Activated CD8-positive, alpha-beta T cell treated with anti-CD3 and anti-CD28 coated beads for 36 hours (primary cell): ENCODE measurements around the gene YKT6. TPM values are rescaled to one million over a fixed set of nuclear protein-coding genes. Genes with fewer than 3 reads are reported as not detected.
"Not testable (repeated sequence)": the region's sequence is repeated elsewhere in the genome, so short reads cannot be mapped to it uniquely, and the experiment has no call there.

Experiments used
- ATAC-seq: fragments of 200-7000 bp; cut with Tn5 transposase; one replicate; pipeline ENCODE4 v1.10.0; 2021; ENCODE audit warnings: mild to moderate bottlenecking, moderate library complexity
- CTCF ChIA-PET: fragments of 350-600 bp; sonication (Branson Sonifier 250); formaldehyde crosslinking; loops from one replicate; lab custom pipeline; 2021; ENCODE audit warnings: antibody characterized with exemption; lab: Charles Lee
- POLR2A ChIA-PET: fragments of 350-600 bp; sonication (Branson Sonifier 250); formaldehyde crosslinking; loops from one replicate; lab custom pipeline; 2021; ENCODE audit warnings: antibody characterized with exemption; lab: Charles Lee
- DNase-seq: peaks from one replicate; pipeline ENCODE4 v3.0.0-alpha.2; 2020
- H3K27ac Mint-ChIP-seq: one replicate; pipeline ENCODE4 v1.8.0; 2021; ENCODE audit warnings: mild to moderate bottlenecking, mixed read lengths
- H3K27me3 Mint-ChIP-seq: one replicate; pipeline ENCODE4 v1.8.0; 2021; ENCODE audit warnings: mixed read lengths
- H3K36me3 Mint-ChIP-seq: one replicate; pipeline ENCODE4 v1.8.0; 2021; ENCODE audit warnings: low read depth, mixed read lengths
- H3K4me1 Mint-ChIP-seq: one replicate; pipeline ENCODE4 v1.8.0; 2021; ENCODE audit warnings: low read depth, mixed read lengths
- H3K4me3 Mint-ChIP-seq: one replicate; pipeline ENCODE4 v1.8.0; 2021; ENCODE audit warnings: mild to moderate bottlenecking, moderate library complexity, mixed read lengths
- H3K9me3 Mint-ChIP-seq: one replicate; pipeline ENCODE4 v1.8.0; 2021; ENCODE audit warnings: mixed read lengths
- CTCF ChIP-seq: fragments of 200-600 bp; IDR thresholded peaks from one replicate; pipeline ENCODE4 v1.8.0; 2022; ENCODE audit warnings: antibody characterized with exemption, mild to moderate bottlenecking
- intact Hi-C: fragments of 100-400 bp; cut with micrococcal nuclease; formaldehyde crosslinking; loops from one replicate; pipeline ENCODE4 v1.10.0; 2022
- total RNA-seq, 2 experiments: library from RNA; stranded (reverse); gene quantifications; one replicate each; pipeline ENCODE4 v1.2.3, GENCODE V29; 2021

The YKT6 gene
- total RNA-seq, 2 experiments from 2014 or later, result 49.3 to 50.9 TPM

DNA sequence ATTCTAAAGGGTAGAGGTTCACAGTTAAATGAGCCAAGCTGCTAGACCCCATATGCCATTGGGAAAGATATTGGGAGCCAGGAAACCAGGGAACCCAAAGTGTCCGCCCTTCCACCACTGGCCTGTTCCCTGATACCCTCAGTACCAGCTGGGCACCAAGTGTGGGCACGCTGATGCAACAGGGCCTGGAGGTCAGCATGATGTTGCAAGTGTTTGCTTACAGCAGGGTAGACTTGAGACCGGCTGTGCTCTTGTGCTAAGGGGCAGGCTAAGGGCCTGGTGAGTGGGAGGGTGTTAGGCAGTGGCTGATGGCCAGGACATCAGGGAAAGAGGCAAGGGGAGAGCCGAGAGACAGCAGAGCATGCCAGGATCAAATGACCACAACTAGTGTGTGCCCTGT lies 38.6 kb upstream of the YKT6 start:
- Mint-ChIP-seq H3K27ac (no peak overlapping the region), H3K4me3 (no peak overlapping the region), H3K4me1 (no peaks in the 10 kb centered on the region), H3K36me3 (no peaks in the 10 kb centered on the region), H3K27me3 (no peaks in the 10 kb centered on the region), H3K9me3 (no peaks in the 10 kb centered on the region)
- intact Hi-C loops, result no loop called here
- DNase-seq, result no peak
- TF ChIP-seq CTCF, result no peak
- POLR2A ChIA-PET, result no interaction called here
- ATAC-seq, result no peak
- CTCF ChIA-PET, result no interaction called here

GRCh38 chr7:44162785-44163395 lies 37.9 kb upstream of the YKT6 start:
- Mint-ChIP-seq H3K27ac (no peak overlapping the region), H3K4me3 (no peak overlapping the region), H3K9me3 (no peaks in the 10 kb centered on the region), H3K27me3 (no peaks in the 10 kb centered on the region), H3K36me3 (no peaks in the 10 kb centered on the region), H3K4me1 (peaks cover 5% of the 10 kb centered on the region)
- TF ChIP-seq CTCF, result no peak
- CTCF ChIA-PET, result no interaction called here
- ATAC-seq, result no peak
- no peak for DNase-seq
- intact Hi-C loops, result no loop called here
- POLR2A ChIA-PET, result no interaction called here

GRCh38 chr7:44163591-44163990 lies 37.2 kb upstream of the YKT6 start:
- no peak overlapping the region for H3K4me3 Mint-ChIP-seq
- no peak overlapping the region for H3K27ac Mint-ChIP-seq
- ChIA-PET POLR2A (no interaction called here), CTCF (no interaction called here)
- no peak for DNase-seq
- no peaks in the 10 kb centered on the region for H3K9me3 Mint-ChIP-seq
- no peaks in the 10 kb centered on the region for H3K36me3 Mint-ChIP-seq
- TF ChIP-seq CTCF, result no peak
- no peak for ATAC-seq
- intact Hi-C loops, result no loop called here
- no peaks in the 10 kb centered on the region for H3K27me3 Mint-ChIP-seq
- peaks cover 6% of the 10 kb centered on the region for H3K4me1 Mint-ChIP-seq

DNA sequence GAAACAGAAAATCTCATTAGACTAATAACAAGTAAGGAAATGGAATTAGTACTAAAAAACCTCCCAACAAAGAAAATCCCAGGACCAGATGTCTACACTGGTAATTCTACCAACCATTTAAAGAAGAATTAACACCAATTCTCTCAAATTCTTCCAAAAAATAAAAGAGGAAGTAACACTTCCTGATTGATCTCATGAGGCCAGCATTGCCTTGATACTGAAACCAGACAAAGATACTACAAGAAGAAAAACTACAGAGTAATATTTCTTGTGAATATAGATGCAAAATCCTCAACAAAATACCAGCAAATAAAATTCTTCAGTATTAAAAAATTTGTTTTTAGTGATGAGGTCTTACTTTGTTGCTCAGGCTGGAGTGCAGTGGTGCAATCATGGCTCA lies 32.9 kb upstream of the YKT6 start:
- Mint-ChIP-seq H3K4me1 (peaks cover 6% of the 10 kb centered on the region), H3K27ac (no peak overlapping the region), H3K27me3 (no peaks in the 10 kb centered on the region), H3K36me3 (no peaks in the 10 kb centered on the region), H3K9me3 (no peaks in the 10 kb centered on the region), H3K4me3 (no peak overlapping the region)
- intact Hi-C loops, result no loop called here
- no peak for TF ChIP-seq CTCF
- no peak for DNase-seq
- CTCF ChIA-PET, result interaction anchor here (1.4 kb wide), 1 partner anchor 82 kb away, joined by 4 read pairs; no protein-coding TSS in a partner anchor
- no peak for ATAC-seq
- POLR2A ChIA-PET, result no interaction called here

DNA sequence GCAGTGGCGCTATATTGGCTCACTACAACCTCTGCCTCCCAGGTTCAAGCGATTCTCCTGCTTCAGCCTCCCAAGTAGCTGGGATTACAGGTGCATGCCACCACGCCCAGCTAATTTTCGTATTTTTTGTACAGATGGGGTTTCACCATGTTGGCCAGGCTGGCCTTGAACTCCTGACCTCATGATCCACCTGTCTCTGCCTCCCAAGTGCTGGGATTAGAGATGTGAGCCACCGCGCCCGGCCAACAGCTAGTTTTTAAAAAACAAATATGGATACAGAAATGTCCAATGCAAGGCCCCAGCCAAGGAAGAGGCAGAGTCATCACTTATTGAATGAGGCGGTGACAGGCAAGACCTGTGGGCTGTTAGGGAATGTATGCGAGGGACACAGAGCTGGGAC lies 28.9 kb upstream of the YKT6 start:
- H3K4me1 Mint-ChIP-seq, H3K4me3 Mint-ChIP-seq, ATAC-seq, H3K27ac Mint-ChIP-seq, intact Hi-C loops, H3K9me3 Mint-ChIP-seq, POLR2A ChIA-PET, H3K36me3 Mint-ChIP-seq, H3K27me3 Mint-ChIP-seq, DNase-seq: not testable (repeated sequence)
- CTCF ChIA-PET, result interaction anchor here (0.8 to 1.7 kb wide), 3 partner anchors 11 to 34 kb away, joined by 3 to 6 read pairs (median 4); no protein-coding TSS in a partner anchor
